Vagina (tissue), 2 donors: ENCODE results near the gene POMT2. TPM values are rescaled to one million over a fixed set of nuclear protein-coding genes. Genes with fewer than 3 reads are reported as not detected.

Source experiments
- DNase-seq, 2 donors: peaks; one replicate each; pipeline ENCODE4 v3.0.0-alpha.2; 2017; ENCODE audit errors: extremely low spot score in 2 of 2
- H3K27ac ChIP-seq: fragments of 200-600 bp; sonication (generic); one replicate; pipeline ENCODE4 v1.5.1; 2019
- H3K27me3 ChIP-seq: fragments of 200-600 bp; sonication (generic); one replicate; pipeline ENCODE4 v1.5.1; 2019
- H3K36me3 ChIP-seq, 2 donors: fragments of 200-600 bp; sonication (generic); one replicate each; pipeline ENCODE4 v1.5.1; 2017 to 2019
- H3K4me1 ChIP-seq: fragments of 200-600 bp; sonication (generic); one replicate; pipeline ENCODE4 v1.5.1; 2019
- H3K4me3 ChIP-seq, 2 donors: fragments of 200-600 bp; sonication (generic); 1 replicate in 1 of 2; 2 replicates in 1 of 2; pipeline ENCODE4 v1.5.1; 2016 to 2019
- H3K9me3 ChIP-seq: fragments of 200-600 bp; sonication (generic); one replicate; pipeline ENCODE4 v1.5.1; 2019
- CTCF ChIP-seq, 3 experiments: fragments of 450-650 bp in 2 of 3; fragments of 200-600 bp in 1 of 3; sonication (generic) in 1 of 3; IDR thresholded peaks; one replicate each; pipeline ENCODE4 v1.5.1; 2017 to 2019; ENCODE audit warnings: antibody characterized with exemption in 3 of 3, mild to moderate bottlenecking in 2 of 3, moderate library complexity in 2 of 3
- POLR2A ChIP-seq, 2 donors: fragments of 450-650 bp; IDR thresholded peaks; one replicate each; pipeline ENCODE4 v1.6.1; 2017; ENCODE audit warnings: antibody characterized with exemption in 2 of 2, mild to moderate bottlenecking in 2 of 2, moderate library complexity in 2 of 2
- POLR2AphosphoS5 ChIP-seq, 2 donors: sonication (generic); formaldehyde crosslinking; IDR thresholded peaks; one replicate each; pipeline ENCODE4 v1.9.0; 2017; ENCODE audit warnings: antibody characterized with exemption in 2 of 2, mild to moderate bottlenecking in 2 of 2, low read depth in 1 of 2; ENCODE audit not compliant: insufficient read depth in 1 of 2
- intact Hi-C: fragments of 100-400 bp; cut with DNase I; formaldehyde crosslinking; loops from one replicate; pipeline ENCODE4 v1.15.1; 2023
- total RNA-seq: library from RNA; depleted of rRNA; stranded (reverse); fragments of >200 nt; gene quantifications from one replicate; pipeline ENCODE4 v1.2.3, GENCODE V29; 2016

Gene POMT2
- total RNA-seq, 1 donor from 2014 or later: 33.1 TPM

DNA sequence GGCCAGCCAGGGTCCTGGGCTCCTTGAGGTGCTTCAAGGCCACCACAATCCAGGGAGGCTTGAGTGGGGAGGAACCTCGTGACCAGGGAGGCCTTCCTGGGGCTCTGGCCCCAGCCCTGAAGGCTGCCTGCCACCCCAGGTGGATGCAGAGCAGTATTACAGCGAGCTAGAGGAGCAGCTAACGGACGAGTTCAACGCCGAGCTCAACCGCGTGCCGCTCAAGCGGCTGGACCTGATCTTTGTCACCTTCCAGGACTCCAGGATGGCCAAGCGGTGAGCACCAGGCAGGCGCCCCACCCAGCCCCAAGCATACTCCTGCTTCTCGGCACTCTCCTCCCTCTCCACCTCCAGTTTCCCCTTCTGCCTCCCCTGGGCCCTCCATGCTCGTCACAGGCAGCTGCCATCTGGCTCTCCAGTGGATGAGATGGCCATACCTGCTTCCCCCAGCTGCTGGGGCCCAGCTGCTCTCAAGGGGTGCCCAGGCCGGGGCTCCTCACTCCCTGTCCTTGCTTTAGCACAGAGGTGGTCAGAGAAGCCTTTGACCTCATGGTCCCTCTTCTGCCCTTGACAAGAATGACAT lies 80.3 kb downstream of the POMT2 start:
- DNase-seq: no peak
- intact Hi-C loops: no loop called here
- H3K4me3 ChIP-seq: no peak overlapping the region
- H3K27me3 ChIP-seq: no peaks in the 10 kb centered on the region
- H3K27ac ChIP-seq: no peak overlapping the region
- H3K4me1 ChIP-seq: no peaks in the 10 kb centered on the region
- no peaks in the 10 kb centered on the region for H3K36me3 ChIP-seq
- TF ChIP-seq POLR2A (IDR thresholded peaks at IDR 0.05) (no peak), CTCF (IDR thresholded peaks at IDR 0.05) (no peak), POLR2AphosphoS5 (IDR thresholded peaks at IDR 0.05; ENCODE audit: insufficient read depth in 1 of 2, low read depth in 1 of 2) (no peak)
- no peaks in the 10 kb centered on the region for H3K9me3 ChIP-seq

DNA sequence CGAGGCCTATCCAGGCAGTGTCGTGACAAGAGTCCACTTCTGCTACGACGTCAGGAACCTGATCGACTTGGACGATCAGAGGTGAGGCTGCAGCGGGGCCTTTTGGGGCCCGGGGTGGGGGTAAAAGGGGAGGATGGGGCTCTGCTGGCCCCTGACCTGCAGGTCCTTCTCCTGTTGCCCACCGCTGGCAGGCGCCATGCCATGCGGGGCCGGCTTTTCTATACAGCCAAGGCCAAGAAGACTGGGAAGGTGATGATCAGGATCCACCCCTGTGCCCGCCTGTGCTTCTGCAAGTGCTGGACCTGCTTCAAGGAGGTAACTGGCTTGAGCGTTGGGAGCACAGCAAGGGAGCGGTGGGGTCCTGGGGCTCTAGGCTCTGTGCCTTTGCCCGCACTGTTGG lies 81.3 kb downstream of the POMT2 start:
- no peak for DNase-seq
- TF ChIP-seq POLR2AphosphoS5 (IDR thresholded peaks at IDR 0.05; ENCODE audit: insufficient read depth in 1 of 2, low read depth in 1 of 2) (no peak), POLR2A (IDR thresholded peaks at IDR 0.05) (no peak), CTCF (IDR thresholded peaks at IDR 0.05) (no peak)
- intact Hi-C loops: no loop called here

GRCh38 chr14:77238996-77239395 lies 81.7 kb downstream of the POMT2 start:
- no peak overlapping the region for H3K27ac ChIP-seq
- intact Hi-C loops: no loop called here
- H3K27me3 ChIP-seq: no peaks in the 10 kb centered on the region
- H3K4me1 ChIP-seq: no peaks in the 10 kb centered on the region
- H3K9me3 ChIP-seq: no peaks in the 10 kb centered on the region
- no peak for DNase-seq
- no peaks in the 10 kb centered on the region for H3K36me3 ChIP-seq
- H3K4me3 ChIP-seq: no peak overlapping the region
- TF ChIP-seq POLR2AphosphoS5 (IDR thresholded peaks at IDR 0.05; ENCODE audit: insufficient read depth in 1 of 2, low read depth in 1 of 2): no peak
- TF ChIP-seq CTCF (IDR thresholded peaks at IDR 0.05): no peak
- no peak for TF ChIP-seq POLR2A (IDR thresholded peaks at IDR 0.05)

More for the DNA sequence above, 81.3 kb downstream of the POMT2 start:
- Histone ChIP-seq H3K27ac (no peak overlapping the region), H3K36me3 (no peaks in the 10 kb centered on the region), H3K4me1 (no peaks in the 10 kb centered on the region), H3K9me3 (no peaks in the 10 kb centered on the region), H3K27me3 (no peaks in the 10 kb centered on the region), H3K4me3 (no peak overlapping the region)

DNA sequence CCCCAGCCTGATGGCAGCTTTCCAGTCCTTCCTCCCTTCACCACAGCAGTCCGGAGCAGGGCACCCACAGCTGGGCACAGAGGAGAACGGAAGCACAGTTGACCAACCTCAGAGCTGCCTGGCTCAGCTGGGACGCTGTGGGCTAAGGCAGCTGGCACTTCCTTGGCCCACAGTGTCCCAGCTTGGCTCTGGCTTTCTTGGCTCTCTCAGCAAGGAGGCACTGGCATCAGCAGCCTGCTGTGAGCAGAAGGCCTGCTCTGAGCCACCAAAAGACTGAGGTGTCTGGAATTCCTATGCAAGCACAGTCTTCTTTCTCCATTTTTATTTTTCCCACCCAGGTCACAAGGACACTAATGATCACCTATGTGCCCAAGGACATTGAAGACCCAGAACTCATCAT lies 82.3 kb downstream of the POMT2 start:
- Histone ChIP-seq H3K4me3 (no peak overlapping the region), H3K27ac (no peak overlapping the region), H3K9me3 (no peaks in the 10 kb centered on the region), H3K4me1 (no peaks in the 10 kb centered on the region), H3K36me3 (no peaks in the 10 kb centered on the region), H3K27me3 (no peaks in the 10 kb centered on the region)
- intact Hi-C loops: no loop called here
- DNase-seq: no peak
- no peak for TF ChIP-seq CTCF (IDR thresholded peaks at IDR 0.05)
- no peak for TF ChIP-seq POLR2A (IDR thresholded peaks at IDR 0.05)
- TF ChIP-seq POLR2AphosphoS5 (IDR thresholded peaks at IDR 0.05; ENCODE audit: insufficient read depth in 1 of 2, low read depth in 1 of 2): no peak

DNA sequence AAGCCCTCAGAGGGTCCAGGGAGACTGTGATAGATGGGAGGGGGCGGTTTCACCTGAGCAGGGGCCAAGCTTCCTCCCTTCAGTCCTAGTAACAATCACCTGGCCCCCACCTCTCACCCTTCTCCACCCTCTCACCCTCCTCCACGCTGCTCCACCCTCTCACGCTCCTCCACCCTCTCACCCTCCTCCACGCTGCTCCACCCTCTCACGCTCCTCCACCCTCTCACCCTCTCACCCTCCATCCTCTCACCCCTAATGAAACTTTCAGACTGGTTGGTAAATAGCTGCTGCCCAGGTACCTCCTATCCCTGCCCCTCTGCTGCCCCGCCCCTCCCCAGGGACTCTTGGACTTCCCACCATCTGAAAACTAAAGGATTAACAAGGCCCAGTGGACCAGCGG lies 83.9 kb downstream of the POMT2 start:
- no peak for TF ChIP-seq POLR2A (IDR thresholded peaks at IDR 0.05)
- no peak for TF ChIP-seq CTCF (IDR thresholded peaks at IDR 0.05)
- TF ChIP-seq POLR2AphosphoS5 (IDR thresholded peaks at IDR 0.05; ENCODE audit: insufficient read depth in 1 of 2, low read depth in 1 of 2): no peak
- H3K27me3 ChIP-seq: no peaks in the 10 kb centered on the region
- no peak for DNase-seq
- no peak overlapping the region for H3K27ac ChIP-seq
- no peaks in the 10 kb centered on the region for H3K36me3 ChIP-seq
- intact Hi-C loops: no loop called here
- no peaks in the 10 kb centered on the region for H3K9me3 ChIP-seq
- no peaks in the 10 kb centered on the region for H3K4me1 ChIP-seq
- H3K4me3 ChIP-seq: no peak overlapping the region
